Measurements from ENCODE around the gene PTCH2. TPM values are rescaled to one million over a fixed set of nuclear protein-coding genes. Genes with fewer than 3 reads are reported as not detected.
"Not testable (repeated sequence)": the region's sequence is repeated elsewhere in the genome, so short reads cannot be mapped to it uniquely, and the experiment has no call there.

The PTCH2 gene
- total RNA-seq, 2 experiments from 2014 or later = 0.94 to 1.0 TPM

DNA sequence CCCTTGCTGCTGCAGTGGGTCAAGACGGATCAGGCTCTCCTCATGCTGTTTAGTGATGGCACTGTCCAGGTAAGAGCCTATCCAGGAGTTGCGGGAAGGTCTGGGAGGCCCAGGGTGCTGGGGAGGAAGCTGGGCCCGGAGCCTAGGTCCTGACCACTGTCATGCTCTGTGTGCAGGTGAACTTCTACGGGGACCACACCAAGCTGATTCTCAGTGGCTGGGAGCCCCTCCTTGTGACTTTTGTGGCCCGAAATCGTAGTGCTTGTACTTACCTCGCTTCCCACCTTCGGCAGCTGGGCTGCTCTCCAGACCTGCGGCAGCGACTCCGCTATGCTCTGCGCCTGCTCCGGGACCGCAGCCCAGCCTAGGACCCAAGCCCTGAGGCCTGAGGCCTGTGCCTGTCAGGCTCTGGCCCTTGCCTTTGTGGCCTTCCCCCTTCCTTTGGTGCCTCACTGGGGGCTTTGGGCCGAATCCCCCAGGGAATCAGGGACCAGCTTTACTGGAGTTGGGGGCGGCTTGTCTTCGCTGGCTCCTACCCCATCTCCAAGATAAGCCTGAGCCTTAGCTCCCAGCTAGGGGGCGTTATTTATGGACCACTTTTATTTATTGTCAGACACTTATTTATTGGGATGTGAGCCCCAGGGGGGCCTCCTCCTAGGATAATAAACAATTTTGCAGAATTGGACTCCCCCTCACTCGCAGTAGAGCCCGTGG lies 37.6 kb downstream of the PTCH2 start:
- intact Hi-C loops (cut with micrococcal nuclease) = loop anchor here (2.0 to 10.0 kb wide), 2 partner anchors 779 to 881 kb away; partner anchors contain the start of genes GPBP1L1 and NASP
- no peaks in the 10 kb centered on the region for H3K27me3 Mint-ChIP-seq (ENCODE audit: low read depth)
- no peak overlapping the region for H3K4me3 Mint-ChIP-seq
- no peaks in the 10 kb centered on the region for H3K9me3 Mint-ChIP-seq
- CTCF ChIA-PET = interaction anchor here (0.5 to 1.0 kb wide), 3 partner anchors 9 to 73 kb away, joined by 3 to 4 read pairs (median 3); no protein-coding TSS in a partner anchor
- peaks cover 58% of the 10 kb centered on the region for H3K36me3 Mint-ChIP-seq (ENCODE audit: low read depth)
- peaks cover 81% of the 10 kb centered on the region for H3K4me1 Mint-ChIP-seq (ENCODE audit: low read depth)
- H3K27ac Mint-ChIP-seq = peak overlapping the region; percentile 91
- DNase-seq = no peak

- Mint-ChIP-seq H3K9me3 (no peaks in the 10 kb centered on the region), H3K27me3 (ENCODE audit: low read depth) (no peaks in the 10 kb centered on the region), H3K36me3 (ENCODE audit: low read depth) (peaks cover 54% of the 10 kb centered on the region), H3K4me1 (ENCODE audit: low read depth) (peaks cover 65% of the 10 kb centered on the region), H3K4me3 (peak overlapping the region; percentile 81), H3K27ac (peak overlapping the region; percentile 91)
- no peak for DNase-seq
- CTCF ChIA-PET = interaction anchor here (0.6 kb wide), 2 partner anchors 16 to 689 kb away, joined by 3 to 4 read pairs; no protein-coding TSS in a partner anchor
- intact Hi-C loops (cut with micrococcal nuclease) = loop anchor here (10.0 kb wide), 1 partner anchor 781 kb away; the partner anchor contains the start of gene NASP
These were observed 39.5 kb downstream of the PTCH2 start for GRCh38 chr1:44803312-44804095.

DNA sequence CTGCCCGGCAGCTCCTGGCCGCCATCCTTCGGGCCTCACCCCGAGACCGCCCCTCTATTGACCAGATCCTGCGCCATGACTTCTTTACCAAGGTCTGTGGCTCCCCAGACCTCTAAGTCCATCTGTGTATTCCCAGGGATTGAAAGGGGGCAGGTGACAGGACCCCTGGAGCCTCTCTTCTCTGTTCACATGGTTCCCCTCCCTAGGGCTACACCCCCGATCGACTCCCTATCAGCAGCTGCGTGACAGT lies 40.1 kb downstream of the PTCH2 start:
- intact Hi-C loops (cut with micrococcal nuclease) = loop anchor here (10.0 kb wide), 1 partner anchor 782 kb away; the partner anchor contains the start of gene NASP
- peak overlapping the region; percentile 81 for H3K4me3 Mint-ChIP-seq
- peaks cover 52% of the 10 kb centered on the region for H3K36me3 Mint-ChIP-seq (ENCODE audit: low read depth)
- no peaks in the 10 kb centered on the region for H3K27me3 Mint-ChIP-seq (ENCODE audit: low read depth)
- peak overlapping the region; percentile 91 for H3K27ac Mint-ChIP-seq
- CTCF ChIA-PET = interaction anchor here (0.6 kb wide), 1 partner anchor 16 kb away, joined by 4 read pairs; no protein-coding TSS in a partner anchor
- H3K4me1 Mint-ChIP-seq (ENCODE audit: low read depth) = peaks cover 61% of the 10 kb centered on the region
- no peak for DNase-seq
- no peaks in the 10 kb centered on the region for H3K9me3 Mint-ChIP-seq

- peaks cover 56% of the 10 kb centered on the region for H3K4me1 Mint-ChIP-seq (ENCODE audit: low read depth)
- no peaks in the 10 kb centered on the region for H3K9me3 Mint-ChIP-seq
- peaks cover 52% of the 10 kb centered on the region for H3K36me3 Mint-ChIP-seq (ENCODE audit: low read depth)
- H3K4me3 Mint-ChIP-seq = peak overlapping the region; percentile 81
- H3K27ac Mint-ChIP-seq = peak overlapping the region; percentile 91
- CTCF ChIA-PET = no interaction called here
- intact Hi-C loops (cut with micrococcal nuclease) = loop anchor here (10.0 kb wide), 1 partner anchor 782 kb away; the partner anchor contains the start of gene NASP
- no peaks in the 10 kb centered on the region for H3K27me3 Mint-ChIP-seq (ENCODE audit: low read depth)
- DNase-seq = peak; percentile 32
These were observed 40.6 kb downstream of the PTCH2 start for GRCh38 chr1:44802306-44803061.

DNA sequence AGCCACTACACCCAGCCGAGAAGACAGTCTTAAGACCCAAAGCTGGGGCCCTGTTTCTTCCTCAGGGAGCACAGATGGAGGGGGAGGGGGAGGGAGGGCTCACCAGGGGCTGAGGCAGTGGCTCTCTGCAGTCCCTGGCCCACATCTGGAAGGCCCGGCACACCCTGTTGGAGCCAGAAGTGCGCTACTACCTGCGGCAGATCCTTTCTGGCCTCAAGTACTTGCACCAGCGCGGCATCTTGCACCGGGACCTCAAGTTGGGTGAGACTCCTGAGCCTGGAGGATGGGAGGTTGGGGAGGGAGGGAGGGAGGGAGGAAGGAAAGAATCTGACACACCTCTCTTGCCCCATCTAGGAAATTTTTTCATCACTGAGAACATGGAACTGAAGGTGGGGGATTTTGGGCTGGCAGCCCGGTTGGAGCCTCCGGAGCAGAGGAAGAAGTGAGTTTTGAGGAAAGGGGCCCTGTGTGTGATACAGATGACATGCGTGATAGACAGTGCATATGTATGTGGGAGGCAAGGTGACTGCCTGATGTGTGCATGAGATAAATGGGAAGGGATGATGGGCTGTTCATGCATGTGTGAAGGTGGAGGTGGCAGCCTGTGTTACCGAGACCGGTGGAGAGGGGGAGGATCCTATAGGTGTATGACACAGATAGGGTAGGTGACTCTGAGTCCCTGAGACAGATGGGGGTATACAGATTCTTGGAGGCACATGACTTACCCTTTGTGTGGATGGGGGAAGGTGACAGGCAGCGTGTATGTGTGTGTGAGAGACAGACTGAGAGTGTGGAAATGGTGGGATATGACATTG lies 41.4 kb downstream of the PTCH2 start:
- Mint-ChIP-seq H3K27me3 (ENCODE audit: low read depth) (no peaks in the 10 kb centered on the region), H3K27ac (peak overlapping the region; percentile 91), H3K4me3 (peak overlapping the region; percentile 81), H3K9me3 (no peaks in the 10 kb centered on the region), H3K36me3 (ENCODE audit: low read depth) (peaks cover 47% of the 10 kb centered on the region), H3K4me1 (ENCODE audit: low read depth) (peaks cover 48% of the 10 kb centered on the region)
- DNase-seq = peak; percentile 49
- CTCF ChIA-PET = interaction anchor here (2.0 to 5.0 kb wide), 2 partner anchors 7 to 18 kb away, joined by 15 to 41 read pairs; partner anchors contain the start of gene BTBD19
- intact Hi-C loops (cut with micrococcal nuclease) = loop anchor here (1.0 to 10.0 kb wide), 6 partner anchors 8 to 783 kb away; partner anchors contain the start of genes NASP, RNU5D-1 and TESK2

GRCh38 chr1:44799770-44800584 lies 43.1 kb downstream of the PTCH2 start, which contains the start of gene PLK3:
Gene PLK3 (plus strand): TSS chr1:44800377. CDS start chr1:44800464, 87 bp downstream.
- Mint-ChIP-seq H3K4me3 (peak within 1 kb of the TSS; percentile 81), H3K36me3 (ENCODE audit: low read depth) (peaks cover 39% of the 10 kb centered on the region), H3K4me1 (ENCODE audit: low read depth) (peaks cover 36% of the 10 kb centered on the region), H3K9me3 (no peaks in the 10 kb centered on the region), H3K27me3 (ENCODE audit: low read depth) (no peaks in the 10 kb centered on the region), H3K27ac (peak within 1 kb of the TSS; percentile 100)
- DNase-seq = peak; percentile 99
- intact Hi-C loops (cut with micrococcal nuclease) = loop anchor here (2.0 to 10.0 kb wide), 6 partner anchors 15 to 785 kb away; partner anchors contain the start of genes NASP, RNU5D-1 and TESK2
- CTCF ChIA-PET = interaction anchor here (0.8 to 5.0 kb wide), 11 partner anchors 9 to 540 kb away, joined by 3 to 41 read pairs (median 4); partner anchors contain the start of genes BTBD19, HECTD3, MUTYH and TOE1

- peak overlapping the region; percentile 100 for H3K27ac Mint-ChIP-seq
- DNase-seq = no peak
- no peak overlapping the region for H3K4me3 Mint-ChIP-seq
- H3K4me1 Mint-ChIP-seq (ENCODE audit: low read depth) = peaks cover 24% of the 10 kb centered on the region
- no peaks in the 10 kb centered on the region for H3K27me3 Mint-ChIP-seq (ENCODE audit: low read depth)
- intact Hi-C loops (cut with micrococcal nuclease) = loop anchor here (2.0 kb wide), 1 partner anchor 14 kb away; no protein-coding TSS in a partner anchor
- peaks cover 28% of the 10 kb centered on the region for H3K36me3 Mint-ChIP-seq (ENCODE audit: low read depth)
- CTCF ChIA-PET = interaction anchor here (0.8 to 5.0 kb wide), 5 partner anchors 9 to 69 kb away, joined by 3 to 41 read pairs (median 4); no protein-coding TSS in a partner anchor
- H3K9me3 Mint-ChIP-seq = no peaks in the 10 kb centered on the region
These were observed 44.3 kb downstream of the PTCH2 start for GRCh38 chr1:44798481-44799365.

- not testable (repeated sequence) for H3K27me3 Mint-ChIP-seq (ENCODE audit: low read depth); H3K9me3 Mint-ChIP-seq; H3K4me3 Mint-ChIP-seq; DNase-seq
- CTCF ChIA-PET = interaction anchor here (0.5 to 5.0 kb wide), 4 partner anchors 8 to 54 kb away, joined by 3 to 41 read pairs (median 4); no protein-coding TSS in a partner anchor
- Mint-ChIP-seq H3K27ac (peak overlapping the region; percentile 41), H3K36me3 (ENCODE audit: low read depth) (peaks cover 21% of the 10 kb centered on the region), H3K4me1 (ENCODE audit: low read depth) (peaks cover 16% of the 10 kb centered on the region)
- intact Hi-C loops (cut with micrococcal nuclease) = loop anchor here (2.0 kb wide), 1 partner anchor 13 kb away; no protein-coding TSS in a partner anchor
These were observed 45.2 kb downstream of the PTCH2 start for GRCh38 chr1:44797886-44798285.

DNA sequence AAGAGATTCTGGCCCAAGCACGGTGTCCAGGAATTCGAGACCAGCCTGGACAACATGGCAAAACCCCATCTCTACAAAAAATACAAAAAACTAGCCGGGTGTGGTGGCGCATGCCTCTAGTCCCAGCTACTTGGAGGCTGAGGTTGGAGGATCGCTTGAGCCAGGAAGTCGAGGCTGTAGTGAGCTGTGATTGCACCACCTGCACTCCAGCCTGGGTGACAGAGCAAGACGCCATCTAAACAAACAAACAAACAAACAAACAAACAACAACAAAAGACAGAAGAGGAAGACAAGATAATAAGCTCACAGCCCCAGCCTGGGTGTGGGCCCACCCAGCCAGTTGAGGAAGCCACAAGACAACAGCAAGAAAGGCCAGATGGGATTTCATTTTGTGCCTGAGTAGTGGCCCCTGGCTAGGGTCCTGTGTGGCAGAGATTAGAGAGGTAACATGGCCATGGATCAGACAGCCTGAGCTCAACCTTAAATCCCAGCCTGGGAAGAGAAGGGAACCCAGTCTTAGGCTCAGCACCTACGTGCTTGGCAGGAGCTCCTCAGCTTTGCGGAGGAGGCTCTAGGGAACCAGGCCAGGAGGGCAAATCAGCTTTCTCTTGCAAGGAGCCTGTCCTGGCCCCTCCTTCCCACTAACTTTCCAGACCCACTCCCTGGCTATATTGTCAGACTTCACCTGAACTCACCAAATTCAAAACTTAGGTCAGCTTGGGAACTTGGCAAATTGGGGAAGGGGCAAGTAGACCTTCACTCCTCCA lies 50.1 kb downstream of the PTCH2 start:
- Mint-ChIP-seq H3K36me3 (ENCODE audit: low read depth) (no peaks in the 10 kb centered on the region), H3K27ac (no peak overlapping the region), H3K9me3 (no peaks in the 10 kb centered on the region), H3K27me3 (ENCODE audit: low read depth) (no peaks in the 10 kb centered on the region), H3K4me1 (ENCODE audit: low read depth) (no peaks in the 10 kb centered on the region), H3K4me3 (no peak overlapping the region)
- intact Hi-C loops (cut with micrococcal nuclease) = no loop called here
- DNase-seq = peak; percentile 3
- CTCF ChIA-PET = interaction anchor here (0.6 to 1.3 kb wide), 8 partner anchors 14 to 545 kb away, joined by 3 to 5 read pairs (median 4); partner anchors contain the start of gene DYNLT4
